ENCODE measurements around the gene CD248. TPM values are rescaled to one million over a fixed set of nuclear protein-coding genes. Genes with fewer than 3 reads are reported as not detected.
"Not testable (repeated sequence)": the region's sequence is repeated elsewhere in the genome, so short reads cannot be mapped to it uniquely, and the experiment has no call there.

The CD248 gene
- total RNA-seq, 1 donor from 2014 or later = 68.7 TPM

DNA sequence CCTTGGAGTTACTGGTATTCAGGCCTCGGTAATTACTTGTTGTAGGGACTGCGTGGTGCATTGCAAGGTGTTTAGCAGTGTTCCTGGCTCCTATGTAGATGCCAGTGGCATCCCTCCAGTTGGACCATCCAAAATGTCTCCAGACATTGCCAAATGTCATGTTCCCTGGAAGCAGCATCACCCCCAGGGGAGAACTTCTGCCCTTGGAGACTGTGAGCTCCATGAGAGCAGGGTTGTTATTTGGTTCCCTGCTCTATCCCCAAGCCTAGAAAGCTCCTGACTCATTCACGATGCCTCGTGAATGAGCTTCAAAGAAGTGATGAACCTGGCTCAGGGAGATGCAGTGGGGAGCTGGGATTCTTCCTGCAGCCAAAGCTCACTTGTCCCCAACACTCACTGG is 4.8 kb upstream of the CD248 start:
- no peak for DNase-seq (ENCODE audit: extremely low spot score, unreplicated experiment)
- Mint-ChIP-seq H3K4me1 (ENCODE audit: unreplicated experiment) (peaks cover 66% of the 10 kb centered on the region), H3K9me3 (ENCODE audit: unreplicated experiment) (no peaks in the 10 kb centered on the region), H3K36me3 (ENCODE audit: unreplicated experiment) (no peaks in the 10 kb centered on the region), H3K4me3 (ENCODE audit: unreplicated experiment) (no peak overlapping the region), H3K27ac (ENCODE audit: unreplicated experiment) (no peak overlapping the region), H3K27me3 (ENCODE audit: unreplicated experiment) (no peaks in the 10 kb centered on the region)
- TF ChIP-seq, protein P1, sequence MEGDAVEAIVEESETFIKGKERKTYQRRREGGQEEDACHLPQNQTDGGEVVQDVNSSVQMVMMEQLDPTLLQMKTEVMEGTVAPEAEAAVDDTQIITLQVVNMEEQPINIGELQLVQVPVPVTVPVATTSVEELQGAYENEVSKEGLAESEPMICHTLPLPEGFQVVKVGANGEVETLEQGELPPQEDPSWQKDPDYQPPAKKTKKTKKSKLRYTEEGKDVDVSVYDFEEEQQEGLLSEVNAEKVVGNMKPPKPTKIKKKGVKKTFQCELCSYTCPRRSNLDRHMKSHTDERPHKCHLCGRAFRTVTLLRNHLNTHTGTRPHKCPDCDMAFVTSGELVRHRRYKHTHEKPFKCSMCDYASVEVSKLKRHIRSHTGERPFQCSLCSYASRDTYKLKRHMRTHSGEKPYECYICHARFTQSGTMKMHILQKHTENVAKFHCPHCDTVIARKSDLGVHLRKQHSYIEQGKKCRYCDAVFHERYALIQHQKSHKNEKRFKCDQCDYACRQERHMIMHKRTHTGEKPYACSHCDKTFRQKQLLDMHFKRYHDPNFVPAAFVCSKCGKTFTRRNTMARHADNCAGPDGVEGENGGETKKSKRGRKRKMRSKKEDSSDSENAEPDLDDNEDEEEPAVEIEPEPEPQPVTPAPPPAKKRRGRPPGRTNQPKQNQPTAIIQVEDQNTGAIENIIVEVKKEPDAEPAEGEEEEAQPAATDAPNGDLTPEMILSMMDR (IDR thresholded peaks at IDR 0.05) = no peak

DNA sequence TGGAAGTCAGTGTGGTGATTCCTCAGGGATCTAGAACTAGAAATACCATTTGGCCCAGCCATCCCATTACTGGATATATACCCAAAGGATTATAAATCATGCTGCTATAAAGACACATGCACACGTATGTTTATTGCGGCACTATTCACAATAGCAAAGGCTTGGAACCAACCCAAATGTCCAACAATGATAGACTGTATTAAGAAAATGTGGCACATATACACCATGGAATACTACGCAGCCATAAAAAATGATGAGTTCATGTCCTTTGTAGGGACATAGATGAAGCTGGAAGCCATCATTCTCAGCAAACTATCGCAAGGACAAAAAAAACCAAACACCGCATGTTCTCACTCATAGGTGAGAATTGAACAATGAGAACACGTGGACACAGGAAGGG is 3.9 kb upstream of the CD248 start:
- H3K36me3 Mint-ChIP-seq (ENCODE audit: unreplicated experiment) = not testable (repeated sequence)
- peaks cover 66% of the 10 kb centered on the region for H3K4me1 Mint-ChIP-seq (ENCODE audit: unreplicated experiment)

DNA sequence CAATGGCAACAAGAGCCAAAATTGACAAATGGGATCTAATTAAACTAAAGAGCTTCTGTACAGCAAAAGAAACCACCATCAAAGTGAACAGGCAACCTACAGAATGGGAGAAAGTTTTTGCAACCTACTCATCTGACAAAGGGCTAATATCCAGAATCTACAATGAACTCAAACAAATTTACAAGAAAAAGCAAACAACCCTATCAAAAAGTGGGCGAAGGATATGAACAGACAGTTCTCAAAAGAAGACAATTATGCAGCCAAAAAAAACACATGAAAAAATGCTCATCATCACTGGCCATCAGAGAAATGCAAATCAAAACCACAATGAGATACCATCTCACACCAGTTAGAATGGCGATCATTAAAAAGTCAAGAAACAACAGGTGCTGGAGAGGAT is 3.4 kb upstream of the CD248 start:
- not testable (repeated sequence) for H3K4me3 Mint-ChIP-seq (ENCODE audit: unreplicated experiment); H3K27ac Mint-ChIP-seq (ENCODE audit: unreplicated experiment); H3K36me3 Mint-ChIP-seq (ENCODE audit: unreplicated experiment); H3K27me3 Mint-ChIP-seq (ENCODE audit: unreplicated experiment); DNase-seq (ENCODE audit: extremely low spot score, unreplicated experiment); H3K9me3 Mint-ChIP-seq (ENCODE audit: unreplicated experiment)
- H3K4me1 Mint-ChIP-seq (ENCODE audit: unreplicated experiment) = peaks cover 66% of the 10 kb centered on the region

More for the DNA sequence above, 3.9 kb upstream of the CD248 start:
- not testable (repeated sequence) for H3K9me3 Mint-ChIP-seq (ENCODE audit: unreplicated experiment); H3K27ac Mint-ChIP-seq (ENCODE audit: unreplicated experiment); DNase-seq (ENCODE audit: extremely low spot score, unreplicated experiment); H3K4me3 Mint-ChIP-seq (ENCODE audit: unreplicated experiment); H3K27me3 Mint-ChIP-seq (ENCODE audit: unreplicated experiment)

DNA sequence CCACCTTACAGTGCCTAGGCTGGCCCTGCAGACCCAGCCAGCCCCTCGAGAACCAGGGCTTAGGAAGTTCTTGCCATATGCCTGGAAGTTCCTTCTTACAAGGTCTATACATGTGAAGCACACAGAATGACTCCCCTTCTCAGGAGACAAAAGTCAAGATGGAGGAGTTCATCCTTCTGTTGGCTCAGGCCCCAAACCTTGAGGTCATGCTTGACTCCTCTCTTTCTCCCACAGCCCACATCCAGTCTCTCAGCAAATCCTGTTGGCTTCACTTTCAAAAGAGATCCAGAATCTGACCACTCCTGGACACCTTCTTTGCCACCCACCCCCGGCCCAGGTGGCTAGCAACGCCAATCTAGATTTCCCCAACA is 1.7 kb upstream of the CD248 start:
- peak overlapping the region; percentile 96 for H3K27ac Mint-ChIP-seq (ENCODE audit: unreplicated experiment)
- H3K36me3 Mint-ChIP-seq (ENCODE audit: unreplicated experiment) = no peaks in the 10 kb centered on the region
- no peak overlapping the region for H3K4me3 Mint-ChIP-seq (ENCODE audit: unreplicated experiment)
- TF ChIP-seq, protein P1 (IDR thresholded peaks at IDR 0.05) = no peak
- H3K27me3 Mint-ChIP-seq (ENCODE audit: unreplicated experiment) = no peaks in the 10 kb centered on the region
- peaks cover 67% of the 10 kb centered on the region for H3K4me1 Mint-ChIP-seq (ENCODE audit: unreplicated experiment)
- H3K9me3 Mint-ChIP-seq (ENCODE audit: unreplicated experiment) = no peaks in the 10 kb centered on the region
- no peak for DNase-seq (ENCODE audit: extremely low spot score, unreplicated experiment)

DNA sequence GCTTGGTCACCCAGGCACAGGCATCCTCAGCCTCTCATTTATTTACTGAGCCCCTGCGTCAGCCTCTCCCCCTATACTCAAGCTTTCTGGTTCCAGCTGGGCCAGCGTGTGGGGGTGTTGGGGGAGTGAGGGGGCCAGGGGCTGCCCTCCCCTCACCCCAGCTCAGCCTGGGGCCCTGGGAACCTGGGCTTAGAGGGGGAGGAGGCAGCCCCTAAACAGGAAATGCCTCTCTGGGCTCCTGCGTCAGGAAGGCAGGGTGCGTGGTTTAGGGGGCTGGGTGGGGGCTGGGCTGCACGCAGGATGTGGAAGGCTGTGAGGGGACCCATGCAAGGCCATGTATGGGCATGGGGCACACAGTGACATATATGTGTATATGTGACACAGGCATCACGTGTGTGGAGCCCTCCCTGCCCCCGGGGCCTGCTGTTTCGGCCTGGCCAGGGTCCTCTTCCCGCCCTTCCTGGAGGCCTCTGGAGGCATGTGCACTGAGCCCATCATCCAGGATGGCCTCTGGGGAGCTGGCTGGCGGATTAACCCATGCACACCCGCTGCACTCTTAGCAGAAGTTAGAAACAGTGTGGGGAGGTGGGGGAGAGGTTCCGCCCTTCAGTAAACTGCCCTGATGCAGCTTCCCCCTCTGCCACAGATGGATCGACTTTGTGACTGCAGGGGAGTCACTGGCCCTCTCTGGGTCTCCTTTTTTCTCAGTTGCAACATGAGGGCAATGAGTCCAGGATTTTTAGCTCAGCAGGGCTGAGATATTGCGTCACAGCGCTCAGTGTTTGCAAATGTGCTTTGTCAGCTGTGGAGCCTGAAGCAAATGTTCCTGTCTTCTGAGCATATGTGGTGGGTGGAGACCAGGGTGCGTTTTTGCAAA is 1.1 kb upstream of the CD248 start:
- Mint-ChIP-seq H3K4me3 (ENCODE audit: unreplicated experiment) (peak overlapping the region; percentile 57), H3K27me3 (ENCODE audit: unreplicated experiment) (no peaks in the 10 kb centered on the region), H3K9me3 (ENCODE audit: unreplicated experiment) (no peaks in the 10 kb centered on the region), H3K36me3 (ENCODE audit: unreplicated experiment) (no peaks in the 10 kb centered on the region), H3K27ac (ENCODE audit: unreplicated experiment) (peak overlapping the region; percentile 96), H3K4me1 (ENCODE audit: unreplicated experiment) (peaks cover 66% of the 10 kb centered on the region)
- no peak for DNase-seq (ENCODE audit: extremely low spot score, unreplicated experiment)
- TF ChIP-seq, protein P1 (IDR thresholded peaks at IDR 0.05) = no peak

DNA sequence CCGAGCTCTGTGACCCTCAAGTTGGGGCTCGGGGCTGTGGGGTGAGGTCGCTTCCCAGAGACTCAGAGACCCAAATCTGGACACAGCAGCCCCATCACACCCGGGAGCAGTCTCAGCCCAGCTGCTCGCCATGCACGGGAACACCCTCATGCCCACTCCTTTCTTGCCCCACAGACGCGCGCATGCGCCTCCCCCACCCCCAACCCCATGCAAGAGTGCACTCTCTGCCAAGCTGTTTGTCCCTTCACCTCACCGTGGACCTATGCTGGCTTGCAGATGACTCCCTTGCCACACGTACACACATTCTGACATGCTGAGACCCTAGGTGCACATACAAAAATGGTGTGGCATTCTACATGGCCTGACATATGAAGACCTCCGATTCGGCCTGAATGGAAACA is 478 bp upstream of the CD248 start:
- H3K9me3 Mint-ChIP-seq (ENCODE audit: unreplicated experiment) = no peaks in the 10 kb centered on the region
- peak overlapping the region; percentile 57 for H3K4me3 Mint-ChIP-seq (ENCODE audit: unreplicated experiment)
- H3K27me3 Mint-ChIP-seq (ENCODE audit: unreplicated experiment) = no peaks in the 10 kb centered on the region
- no peak for DNase-seq (ENCODE audit: extremely low spot score, unreplicated experiment)
- no peaks in the 10 kb centered on the region for H3K36me3 Mint-ChIP-seq (ENCODE audit: unreplicated experiment)
- H3K4me1 Mint-ChIP-seq (ENCODE audit: unreplicated experiment) = peaks cover 60% of the 10 kb centered on the region
- H3K27ac Mint-ChIP-seq (ENCODE audit: unreplicated experiment) = peak overlapping the region; percentile 96
- TF ChIP-seq, protein P1 (IDR thresholded peaks at IDR 0.05) = no peak
